Stimulated activated CD4-positive, alpha-beta T cell treated with anti-CD3 and anti-CD28 coated beads, Interleukin-4, amount 100 ng/mL, for 48 hours (primary cell): ENCODE data around the gene LRRC46.

Experiments used
- DNase-seq, 2 donors: peaks; one replicate each; pipeline ENCODE4 v3.0.0-alpha.2; 2020; ENCODE audit warnings: low read depth in 2 of 2

LRRC46 gene

DNA sequence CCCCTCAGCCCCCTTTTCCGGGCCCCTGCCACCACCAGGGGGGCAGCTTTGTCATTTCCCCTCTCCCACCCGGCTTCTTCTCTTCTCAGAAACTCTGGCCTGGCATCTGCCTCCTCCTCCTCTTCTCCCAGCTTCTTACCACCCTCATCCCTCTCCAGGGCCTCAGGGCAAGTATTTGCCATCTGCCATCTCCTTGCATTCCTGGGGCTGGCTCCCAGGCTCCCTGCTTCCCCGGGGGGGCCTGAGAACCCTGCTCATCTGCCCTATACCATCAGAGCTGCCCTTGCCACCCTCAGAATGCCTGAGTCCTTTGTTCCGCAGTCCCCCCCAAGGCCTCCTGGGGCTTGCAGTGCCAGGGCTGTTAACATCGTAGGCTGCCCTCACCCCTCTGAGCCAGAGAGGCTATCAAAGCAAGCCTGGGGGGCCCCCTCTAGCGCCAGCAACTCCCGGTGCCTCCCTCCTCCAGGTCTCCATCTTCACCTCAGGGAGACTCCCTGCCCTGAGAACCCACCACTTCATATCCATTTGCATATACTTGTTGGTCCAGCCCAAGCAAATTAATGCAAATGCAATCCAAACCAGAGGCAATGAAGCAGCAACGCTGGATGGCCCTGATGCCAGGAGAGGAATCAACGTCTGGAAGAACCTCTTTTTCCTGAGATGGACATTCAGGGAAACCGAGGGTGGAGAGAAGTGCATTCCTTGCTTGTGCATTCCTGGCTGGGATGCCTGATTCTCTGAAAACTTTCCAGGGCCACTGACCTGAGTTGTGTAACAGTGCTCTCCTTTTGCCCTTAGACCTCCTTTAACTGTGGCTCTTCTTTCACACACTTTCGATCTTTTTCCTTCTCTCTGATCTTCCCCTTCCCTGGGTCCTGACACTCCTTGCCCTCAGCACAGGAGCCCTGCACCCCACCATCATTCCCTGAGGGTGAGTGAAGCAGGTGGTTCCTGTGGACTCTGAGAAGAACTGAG, 43.8 kb downstream of the LRRC46 start:
- DNase-seq, result no peak

DNA sequence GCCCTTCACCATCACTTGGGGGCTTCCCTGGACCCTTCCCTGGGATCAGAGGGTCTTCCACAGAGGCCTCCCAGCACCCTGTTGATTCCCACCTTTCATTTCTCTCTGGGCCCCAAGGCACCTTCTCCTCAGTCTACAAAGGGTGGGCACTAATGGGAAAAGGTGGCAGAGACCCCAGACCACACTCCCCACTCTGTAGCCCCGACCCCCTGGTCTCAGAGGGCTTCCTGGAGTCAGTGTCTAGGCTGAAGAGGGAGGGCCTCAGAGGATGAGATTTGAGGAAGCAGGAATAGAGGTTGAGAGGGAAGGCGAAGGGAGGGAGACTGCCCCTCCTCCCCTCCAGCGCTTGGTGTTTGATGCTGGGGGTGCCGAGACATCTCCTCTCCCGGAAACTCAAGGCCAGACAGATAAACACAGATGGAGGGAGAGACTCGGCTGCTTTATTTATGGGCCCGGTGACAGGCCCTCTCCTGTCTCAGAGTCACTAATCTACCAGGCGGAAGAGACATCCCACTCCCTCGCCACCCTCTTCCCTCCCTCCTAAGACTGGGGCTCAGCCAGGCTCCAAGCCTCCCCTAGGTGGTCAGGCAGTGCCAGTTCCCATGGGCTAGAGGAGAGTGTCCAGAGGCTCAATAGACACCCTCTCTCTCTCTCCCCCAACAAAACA, 46.0 kb downstream of the LRRC46 start:
- no peak for DNase-seq

DNA sequence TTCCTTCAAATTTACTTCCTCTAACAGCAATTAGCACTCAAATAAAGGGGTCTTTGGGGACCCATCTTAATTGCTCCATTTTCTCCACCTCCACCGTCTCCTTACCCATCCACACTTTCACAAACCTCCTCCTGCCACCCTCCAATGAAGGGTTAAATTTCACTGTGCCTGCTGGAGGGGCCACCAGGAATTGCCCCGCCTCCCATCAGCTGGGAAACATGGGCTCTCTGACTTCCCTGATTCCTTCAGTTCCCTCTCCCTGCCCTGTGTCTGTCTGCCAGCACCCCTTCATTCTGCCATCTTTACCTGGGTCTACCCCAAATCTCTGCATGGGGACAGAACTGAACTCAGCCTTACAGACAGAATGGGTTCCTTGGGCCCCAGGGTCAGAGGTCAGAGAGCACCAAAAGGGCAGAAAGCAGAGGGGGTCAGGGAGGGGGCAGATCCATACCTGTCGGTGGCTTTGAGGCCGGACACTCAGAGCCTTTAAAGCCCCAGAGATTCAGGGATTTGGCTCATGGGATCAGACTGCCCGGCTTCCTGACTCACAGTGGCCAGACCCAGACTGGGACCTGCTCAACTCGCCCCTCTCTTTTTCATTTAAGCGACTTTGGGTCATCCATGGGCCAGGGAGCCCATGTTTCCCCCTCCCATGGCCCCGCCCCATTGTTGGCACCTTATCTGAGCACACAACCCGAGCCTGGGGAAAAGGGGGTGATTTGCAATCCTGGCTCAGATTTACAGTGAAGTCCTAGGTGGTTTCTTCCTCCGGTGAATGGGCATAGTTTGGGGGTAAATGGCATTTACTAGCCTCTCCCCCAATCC, 46.9 kb downstream of the LRRC46 start:
- DNase-seq, result no peak

- DNase-seq, result no peak
Observed at GRCh38 chr17:47879028-47879585, 47.6 kb downstream of the LRRC46 start.

GRCh38 chr17:47879776-47880454, 48.4 kb downstream of the LRRC46 start:
- DNase-seq, result no peak

DNA sequence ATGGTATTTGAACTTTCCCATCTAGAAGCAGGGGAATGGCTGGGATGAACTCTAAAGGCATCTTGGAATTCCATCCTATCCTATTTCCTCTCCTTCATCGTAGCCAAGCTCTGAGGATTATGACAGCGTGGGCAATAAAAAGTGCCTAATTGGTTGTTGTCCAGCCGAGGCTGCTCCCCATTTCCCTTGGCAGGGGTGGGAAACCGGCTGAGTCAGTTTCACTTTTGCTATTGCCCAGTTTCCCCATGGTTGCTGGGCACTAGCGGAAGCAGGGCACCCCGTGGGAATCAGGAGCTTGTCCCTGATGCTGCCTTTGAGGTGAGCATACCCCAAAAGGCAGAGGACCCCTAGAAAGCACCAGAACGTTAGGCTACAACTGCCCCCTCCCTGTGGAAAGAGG, 50.8 kb downstream of the LRRC46 start:
- DNase-seq, result no peak

DNA sequence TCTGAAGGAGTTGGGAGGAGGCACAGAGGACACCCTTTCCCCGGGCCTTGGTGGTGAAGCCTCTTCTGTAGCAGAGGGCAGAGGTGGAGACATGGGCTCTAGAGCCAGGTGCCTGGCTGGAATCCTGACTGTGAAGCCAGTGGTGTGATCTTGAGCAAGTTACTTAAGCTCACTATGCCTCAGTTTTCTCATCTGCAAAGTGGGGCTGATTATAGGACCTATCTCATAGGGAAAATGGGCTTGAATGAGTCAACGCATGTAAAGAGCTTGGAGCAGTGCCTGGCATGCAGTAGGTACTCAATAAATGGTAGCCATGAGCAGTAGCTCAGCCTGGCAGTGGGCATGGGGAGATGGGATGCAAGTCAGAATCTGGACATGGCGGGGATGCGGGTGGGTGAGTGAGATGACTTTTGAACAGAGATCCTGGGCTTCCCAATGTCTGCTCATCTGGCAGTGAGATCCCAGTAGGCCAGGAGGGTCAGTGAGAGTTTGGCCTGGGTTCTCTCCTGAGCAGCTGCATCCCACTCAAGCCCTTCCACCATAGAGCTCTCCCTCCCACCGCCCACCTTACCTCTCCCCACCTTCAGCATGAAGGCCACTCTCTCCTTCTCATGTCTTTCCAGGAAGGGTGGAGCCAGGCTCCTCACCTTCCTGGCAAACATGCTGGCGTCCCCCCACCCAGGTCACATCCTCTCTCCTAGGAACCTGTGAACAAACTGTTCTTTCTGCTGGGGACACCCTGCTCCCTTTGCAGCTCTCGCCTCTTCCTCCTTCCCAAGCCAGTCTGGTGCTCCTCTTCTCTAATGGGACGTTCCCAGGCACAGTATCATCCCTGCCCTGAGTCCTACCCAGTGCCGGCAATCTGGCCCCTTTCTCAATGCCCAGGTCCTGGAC, 51.5 kb downstream of the LRRC46 start:
- DNase-seq, result no peak

- no peak for DNase-seq
Observed at GRCh38 chr17:47883589-47884426, 52.3 kb downstream of the LRRC46 start.

- no peak for DNase-seq
Observed at GRCh38 chr17:47884427-47884740, 52.9 kb downstream of the LRRC46 start.

DNA sequence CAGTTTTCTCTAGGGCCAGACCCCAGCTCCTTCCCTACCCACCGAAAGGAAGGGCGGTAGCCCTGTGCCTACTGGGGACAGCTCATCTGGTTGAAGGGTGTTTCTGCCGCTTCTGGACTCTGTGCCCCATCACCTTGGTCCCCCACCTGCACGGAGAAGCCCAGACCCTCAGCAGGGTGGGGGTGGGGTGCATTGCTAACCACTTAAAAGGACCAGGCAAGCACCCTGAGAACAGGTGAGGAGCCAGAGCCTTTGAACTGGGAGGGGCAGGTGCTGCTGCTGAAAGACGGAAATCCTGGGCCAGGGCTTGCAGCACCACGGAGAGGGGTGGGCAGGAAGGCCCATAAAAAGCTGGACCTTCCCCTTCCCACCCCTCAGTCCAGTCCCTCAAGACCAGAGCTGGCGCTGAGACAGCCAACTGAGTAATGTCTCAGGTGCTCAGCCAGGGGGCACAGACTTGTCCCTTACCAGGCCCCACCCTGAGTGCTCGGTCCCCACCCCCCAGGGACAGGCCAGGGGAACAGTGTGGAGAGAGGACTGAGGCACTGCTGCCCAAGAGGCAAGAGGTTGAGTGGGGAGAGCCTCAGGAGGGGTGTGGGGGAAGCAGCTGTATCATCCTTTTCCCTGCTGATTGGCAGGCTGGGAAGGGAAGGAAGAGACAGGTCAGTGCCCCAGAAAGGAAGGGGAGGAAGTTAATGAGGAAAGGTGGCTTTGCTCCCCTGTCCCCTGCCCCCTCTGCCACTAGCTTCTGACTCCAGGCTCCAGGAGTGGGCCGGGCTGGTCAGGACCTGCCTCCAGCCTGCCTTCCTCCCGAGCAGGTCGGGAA, 53.6 kb downstream of the LRRC46 start:
- DNase-seq, result no peak
